DMS 273 (cell line): ENCODE results near the gene NKD1.

Source experiments
- DNase-seq: peaks from one replicate; lab custom pipeline; 2025; ENCODE audit not compliant: unreplicated experiment; lab: John Stamatoyannopoulos, UW

The NKD1 gene

GRCh38 chr16:50666658-50667496 lies 118.7 kb downstream of the NKD1 start:
- no peak for DNase-seq

- DNase-seq, result peak; percentile 18
Observed at GRCh38 chr16:50667497-50668367, 119.5 kb downstream of the NKD1 start.

GRCh38 chr16:50668368-50669008 lies 120.3 kb downstream of the NKD1 start:
- DNase-seq, result peak; percentile 23

- no peak for DNase-seq
Observed at GRCh38 chr16:50669741-50670140, 121.5 kb downstream of the NKD1 start.

GRCh38 chr16:50670476-50670875 lies 122.3 kb downstream of the NKD1 start:
- DNase-seq, result no peak

- peak; percentile 82 for DNase-seq
Observed at GRCh38 chr16:50671644-50672260, 123.6 kb downstream of the NKD1 start.

GRCh38 chr16:50673496-50674275 lies 125.5 kb downstream of the NKD1 start:
- DNase-seq, result no peak

- no peak for DNase-seq
Observed at GRCh38 chr16:50674831-50675230, 126.6 kb downstream of the NKD1 start.

- DNase-seq, result no peak
Observed at GRCh38 chr16:50675686-50676610, 127.8 kb downstream of the NKD1 start.

- no peak for DNase-seq
Observed at GRCh38 chr16:50676684-50677225, 128.6 kb downstream of the NKD1 start.

GRCh38 chr16:50677351-50677750 lies 129.2 kb downstream of the NKD1 start:
- peak; percentile 28 for DNase-seq

GRCh38 chr16:50678531-50678930 lies 130.3 kb downstream of the NKD1 start:
- DNase-seq, result no peak

- no peak for DNase-seq
Observed at GRCh38 chr16:50679266-50679665, 131.1 kb downstream of the NKD1 start.

GRCh38 chr16:50679676-50680555 lies 131.7 kb downstream of the NKD1 start:
- DNase-seq, result no peak

- DNase-seq, result no peak
Observed at GRCh38 chr16:50680556-50680893, 132.3 kb downstream of the NKD1 start.

- DNase-seq, result peak; percentile 77
Observed at GRCh38 chr16:50681021-50681885, 133.1 kb downstream of the NKD1 start, which contains the start of gene SNX20. TSS of gene SNX20 (minus strand) at chr16:50681312. CDS start at chr16:50677526, 3,786 bp downstream.
